PC-9 (cell line): ENCODE measurements around the gene BEST3. TPM values are rescaled to one million over a fixed set of nuclear protein-coding genes. Genes with fewer than 3 reads are reported as not detected.
A peak's percentile ranks its signal among the peaks of the same experiment; 100 is the strongest.

Source experiments
- BruUV-seq: library from RNA; stranded (reverse); fragments of 400-500 nt; replicated peaks from 2 replicates; lab custom pipeline; 2021; lab: Mats Ljungman, UMichigan
- CTCF ChIA-PET: fragments of 300-600 bp; sonication (Branson Sonifier 250); formaldehyde crosslinking; loops from one replicate; lab custom pipeline; 2022; ENCODE audit warnings: antibody characterized with exemption; lab: Charles Lee
- POLR2A ChIA-PET: fragments of 300-600 bp; sonication (Branson Sonifier 250); formaldehyde crosslinking; loops from one replicate; lab custom pipeline; 2022; ENCODE audit warnings: antibody characterized with exemption; ENCODE audit not compliant: unreplicated experiment; lab: Charles Lee
- DNase-seq, 2 experiments: peaks; one replicate each; pipeline versions ENCODE4 v3.0.0 to v3.0.0-alpha.2; 2015 to 2022; ENCODE audit warnings: mixed read lengths in 1 of 2
- H2AFZ ChIP-seq: fragments of 200-600 bp; sonication (generic); 2 replicates; pipeline ENCODE4 v1.8.1; 2017; ENCODE audit warnings: antibody characterized with exemption
- H3F3A ChIP-seq: fragments of 200-600 bp; sonication (generic); 2 replicates; pipeline ENCODE4 v1.8.1; 2017; ENCODE audit warnings: antibody characterized with exemption, mild to moderate bottlenecking, low read depth; ENCODE audit not compliant: insufficient read depth
- H3K27ac ChIP-seq: fragments of 200-600 bp; sonication (generic); 2 replicates; pipeline ENCODE4 v1.6.1; 2016; ENCODE audit warnings: mixed run types
- H3K27me3 ChIP-seq: fragments of 200-600 bp; sonication (generic); 2 replicates; pipeline ENCODE4 v1.6.1; 2016; ENCODE audit warnings: low read depth, mixed run types; ENCODE audit not compliant: insufficient read depth
- H3K36me3 ChIP-seq: fragments of 200-600 bp; sonication (generic); 2 replicates; pipeline ENCODE4 v1.6.1; 2016; ENCODE audit warnings: low read depth, mixed run types
- H3K4me1 ChIP-seq: fragments of 200-600 bp; sonication (generic); replicated peaks from 2 replicates; pipeline ENCODE4 v1.6.1; 2016; ENCODE audit warnings: mixed run types; ENCODE audit not compliant: insufficient read depth
- H3K4me2 ChIP-seq: fragments of 200-600 bp; sonication (generic); 2 replicates; pipeline ENCODE4 v1.6.1; 2017; ENCODE audit warnings: mixed run types
- H3K4me3 ChIP-seq: fragments of 200-600 bp; sonication (generic); 2 replicates; pipeline ENCODE4 v1.6.1; 2016; ENCODE audit warnings: mixed run types
- H3K79me2 ChIP-seq: fragments of 200-600 bp; sonication (generic); 2 replicates; pipeline ENCODE4 v1.6.1; 2017; ENCODE audit warnings: low read depth, mixed run types
- H3K9me2 ChIP-seq: fragments of 200-600 bp; sonication (generic); 2 replicates; pipeline ENCODE4 v1.8.1; 2017; ENCODE audit warnings: mild to moderate bottlenecking; ENCODE audit not compliant: insufficient read depth
- H3K9me3 ChIP-seq: fragments of 200-600 bp; sonication (generic); 2 replicates; pipeline ENCODE4 v1.8.1; 2016; ENCODE audit warnings: low read depth; ENCODE audit not compliant: insufficient read depth
- H4K20me1 ChIP-seq: fragments of 200-600 bp; sonication (generic); 2 replicates; pipeline ENCODE4 v1.8.1; 2017; ENCODE audit not compliant: insufficient read depth
- EZH2 ChIP-seq: fragments of 200-600 bp; sonication (generic); IDR thresholded peaks from 2 replicates; pipeline ENCODE4 v1.8.0; 2017; ENCODE audit warnings: antibody characterized with exemption, low read depth
- intact Hi-C: fragments of 100-400 bp; cut with micrococcal nuclease; formaldehyde crosslinking; loops from one replicate; pipeline ENCODE4 v1.10.0; 2022; ENCODE audit not compliant: unreplicated experiment
- total RNA-seq: library from RNA; stranded (reverse); gene quantifications from 2 replicates; pipeline ENCODE4 v1.2.3, GENCODE V29; 2021
- TF ChIP-seq, protein P1 (sequence below): fragments of 200-600 bp; sonication (generic); conservative IDR thresholded peaks from 2 replicates; pipeline ENCODE4 v1.6.1; 2017; ENCODE audit warnings: mixed run types, antibody characterized with exemption, mild to moderate bottlenecking, moderate library complexity

Gene BEST3
- total RNA-seq, 1 experiment from 2014 or later = 0.17 TPM

GRCh38 chr12:69738351-69739286, 39.5 kb upstream of the BEST3 start, which contains the start of gene RAB3IP:
Gene RAB3IP, plus strand, starts transcription at chr12:69738860. Its CDS starts 16,549 bp downstream, at chr12:69755409.
- H3K4me1 ChIP-seq = peaks cover 12% of the 10 kb centered on the region
- H3K27ac ChIP-seq = peak within 1 kb of the TSS; percentile 88
- H3K79me2 ChIP-seq = peaks cover 28% of the 10 kb centered on the region
- POLR2A ChIA-PET = interaction anchor here (0.7 to 0.9 kb wide), 2 partner anchors 11 to 204 kb away, joined by 4 to 7 read pairs; no protein-coding TSS in a partner anchor
- no peaks in the 10 kb centered on the region for H4K20me1 ChIP-seq
- peak within 1 kb of the TSS; percentile 82 for H3K4me3 ChIP-seq
- CTCF ChIA-PET = interaction anchor here (0.7 kb wide), 1 partner anchor 48 kb away, joined by 3 read pairs; no protein-coding TSS in a partner anchor
- BruUV-seq = no TSS peak
- peak within 1 kb of the TSS; percentile 89 for H3K4me2 ChIP-seq
- intact Hi-C loops = no loop called here
- H2AFZ ChIP-seq = peak within 1 kb of the TSS; percentile 94
- DNase-seq = peak; percentile 57 to 91
- no peaks in the 10 kb centered on the region for H3K9me2 ChIP-seq
- H3K36me3 ChIP-seq = no peaks in the 10 kb centered on the region
- H3K9me3 ChIP-seq = no peaks in the 10 kb centered on the region
- no peaks in the 10 kb centered on the region for H3K27me3 ChIP-seq
- no peak for TF ChIP-seq EZH2
- TF ChIP-seq, protein P1, sequence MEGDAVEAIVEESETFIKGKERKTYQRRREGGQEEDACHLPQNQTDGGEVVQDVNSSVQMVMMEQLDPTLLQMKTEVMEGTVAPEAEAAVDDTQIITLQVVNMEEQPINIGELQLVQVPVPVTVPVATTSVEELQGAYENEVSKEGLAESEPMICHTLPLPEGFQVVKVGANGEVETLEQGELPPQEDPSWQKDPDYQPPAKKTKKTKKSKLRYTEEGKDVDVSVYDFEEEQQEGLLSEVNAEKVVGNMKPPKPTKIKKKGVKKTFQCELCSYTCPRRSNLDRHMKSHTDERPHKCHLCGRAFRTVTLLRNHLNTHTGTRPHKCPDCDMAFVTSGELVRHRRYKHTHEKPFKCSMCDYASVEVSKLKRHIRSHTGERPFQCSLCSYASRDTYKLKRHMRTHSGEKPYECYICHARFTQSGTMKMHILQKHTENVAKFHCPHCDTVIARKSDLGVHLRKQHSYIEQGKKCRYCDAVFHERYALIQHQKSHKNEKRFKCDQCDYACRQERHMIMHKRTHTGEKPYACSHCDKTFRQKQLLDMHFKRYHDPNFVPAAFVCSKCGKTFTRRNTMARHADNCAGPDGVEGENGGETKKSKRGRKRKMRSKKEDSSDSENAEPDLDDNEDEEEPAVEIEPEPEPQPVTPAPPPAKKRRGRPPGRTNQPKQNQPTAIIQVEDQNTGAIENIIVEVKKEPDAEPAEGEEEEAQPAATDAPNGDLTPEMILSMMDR = peak; percentile 58; the same call in 1 of the 2 replicates
- peaks cover 11% of the 10 kb centered on the region; the same call in 1 of the 2 replicates for H3F3A ChIP-seq

DNA sequence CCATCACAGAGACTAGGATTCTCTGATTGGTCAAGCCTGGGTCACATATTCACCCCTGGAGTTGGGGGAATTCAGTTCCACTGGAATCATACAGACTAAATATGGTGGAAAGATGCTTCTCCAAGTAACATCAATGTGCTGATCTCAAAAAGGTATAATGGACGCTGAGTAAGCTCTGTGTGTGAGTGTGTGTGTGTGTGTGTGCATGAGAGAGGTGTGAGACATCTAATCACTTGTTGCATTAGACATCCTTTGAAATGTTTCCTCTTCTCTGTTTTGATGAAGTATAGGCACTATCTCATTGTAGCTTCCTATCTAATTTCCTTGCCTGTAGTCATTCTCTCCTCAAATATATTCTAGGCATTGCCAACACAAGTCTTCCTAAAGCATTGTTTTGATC, 34.5 kb upstream of the BEST3 start:
- Histone ChIP-seq H2AFZ (no peak overlapping the region), H3K27ac (no peak overlapping the region), H3K4me2 (no peak overlapping the region), H3F3A (no peaks in the 10 kb centered on the region), H4K20me1 (no peaks in the 10 kb centered on the region), H3K9me2 (no peaks in the 10 kb centered on the region), H3K4me3 (no peak overlapping the region), H3K9me3 (no peaks in the 10 kb centered on the region), H3K27me3 (no peaks in the 10 kb centered on the region), H3K36me3 (no peaks in the 10 kb centered on the region), H3K4me1 (peaks cover 9% of the 10 kb centered on the region), H3K79me2 (no peaks in the 10 kb centered on the region)
- no TSS peak for BruUV-seq
- TF ChIP-seq EZH2 = no peak
- TF ChIP-seq, protein P1 = no peak
- CTCF ChIA-PET = no interaction called here
- DNase-seq = no peak
- POLR2A ChIA-PET = no interaction called here
- intact Hi-C loops = loop anchor here (5.0 kb wide), 1 partner anchor 46 kb away; no protein-coding TSS in a partner anchor

GRCh38 chr12:69732088-69732487, 33.0 kb upstream of the BEST3 start:
- no peaks in the 10 kb centered on the region for H3K79me2 ChIP-seq
- intact Hi-C loops = loop anchor here (5.0 kb wide), 1 partner anchor 45 kb away; no protein-coding TSS in a partner anchor
- peaks cover 9% of the 10 kb centered on the region for H3K4me1 ChIP-seq
- H3K9me2 ChIP-seq = no peaks in the 10 kb centered on the region
- no peak overlapping the region for H2AFZ ChIP-seq
- H3F3A ChIP-seq = no peaks in the 10 kb centered on the region
- CTCF ChIA-PET = no interaction called here
- no peaks in the 10 kb centered on the region for H3K36me3 ChIP-seq
- POLR2A ChIA-PET = no interaction called here
- H3K9me3 ChIP-seq = no peaks in the 10 kb centered on the region
- BruUV-seq = no TSS peak
- no peak overlapping the region for H3K4me2 ChIP-seq
- no peak overlapping the region for H3K4me3 ChIP-seq
- H4K20me1 ChIP-seq = no peaks in the 10 kb centered on the region
- peak; percentile 18 to 61 for DNase-seq
- H3K27ac ChIP-seq = no peak overlapping the region
- no peak for TF ChIP-seq EZH2
- TF ChIP-seq, protein P1 = no peak
- no peaks in the 10 kb centered on the region for H3K27me3 ChIP-seq
